ENCODE data around the gene CHST8.

CHST8 gene

GRCh38 chr19:33773704-33774624 lies 152.2 kb downstream of the CHST8 start:
- no peak overlapping the region for H3K4me3 ChIP-seq (ENCODE audit: low read depth, low read length)
- no peak for TF ChIP-seq CTCF (IDR thresholded peaks at IDR 0.05; ENCODE audit: low read depth, low read length)

GRCh38 chr19:33774751-33775150 lies 153.0 kb downstream of the CHST8 start:
- TF ChIP-seq CTCF (IDR thresholded peaks at IDR 0.05; ENCODE audit: low read depth, low read length) = no peak
- no peak overlapping the region for H3K4me3 ChIP-seq (ENCODE audit: low read depth, low read length)

- H3K4me3 ChIP-seq (ENCODE audit: low read depth, low read length) = no peak overlapping the region
Observed at GRCh38 chr19:33775731-33776487, 154.2 kb downstream of the CHST8 start.

GRCh38 chr19:33777351-33777750 lies 155.6 kb downstream of the CHST8 start:
- TF ChIP-seq CTCF (IDR thresholded peaks at IDR 0.05; ENCODE audit: low read depth, low read length) = no peak
- H3K4me3 ChIP-seq (ENCODE audit: low read depth, low read length) = no peak overlapping the region

More at GRCh38 chr19:33775731-33776487, 154.2 kb downstream of the CHST8 start:
- TF ChIP-seq CTCF (IDR thresholded peaks at IDR 0.05; ENCODE audit: low read depth, low read length) = no peak

- H3K4me3 ChIP-seq (ENCODE audit: low read depth, low read length) = no peak overlapping the region
Observed at GRCh38 chr19:33777753-33778088, 156.0 kb downstream of the CHST8 start.

GRCh38 chr19:33778089-33778791 lies 156.5 kb downstream of the CHST8 start:
- no peak overlapping the region for H3K4me3 ChIP-seq (ENCODE audit: low read depth, low read length)
- peak; percentile 97 for TF ChIP-seq CTCF (IDR thresholded peaks at IDR 0.05; ENCODE audit: low read depth, low read length)

More at GRCh38 chr19:33777753-33778088, 156.0 kb downstream of the CHST8 start:
- TF ChIP-seq CTCF (IDR thresholded peaks at IDR 0.05; ENCODE audit: low read depth, low read length) = no peak
